ENCODE measurements around the gene PADI3.
"Not testable (repeated sequence)": the region's sequence is repeated elsewhere in the genome, so short reads cannot be mapped to it uniquely, and the experiment has no call there.

Gene PADI3

GRCh38 chr1:17307329-17307728 lies 58.4 kb downstream of the PADI3 start:
- no peak for DNase-seq

- DNase-seq: no peak
Measured at GRCh38 chr1:17307946-17308345, 59.0 kb downstream of the PADI3 start, which contains the start of gene PADI4. Gene PADI4 (plus strand): TSS chr1:17308197. CDS start chr1:17308223, 26 bp downstream.

- no peak for DNase-seq
Measured at GRCh38 chr1:17308593-17308992, 59.7 kb downstream of the PADI3 start.

GRCh38 chr1:17309426-17310067 lies 60.6 kb downstream of the PADI3 start:
- DNase-seq: no peak

- DNase-seq: no peak
Measured at GRCh38 chr1:17310068-17310640, 61.3 kb downstream of the PADI3 start.

- DNase-seq: no peak
Measured at GRCh38 chr1:17313530-17314309, 64.8 kb downstream of the PADI3 start.

GRCh38 chr1:17314491-17314971 lies 65.6 kb downstream of the PADI3 start:
- DNase-seq: no peak

- DNase-seq: no peak
Measured at GRCh38 chr1:17315542-17316130, 66.7 kb downstream of the PADI3 start.

- no peak for DNase-seq
Measured at GRCh38 chr1:17316704-17317103, 67.8 kb downstream of the PADI3 start.

GRCh38 chr1:17318262-17318661 lies 69.4 kb downstream of the PADI3 start:
- no peak for DNase-seq

GRCh38 chr1:17319561-17320350 lies 70.9 kb downstream of the PADI3 start:
- no peak for DNase-seq

- DNase-seq: not testable (repeated sequence)
Measured at GRCh38 chr1:17321857-17322390, 73.0 kb downstream of the PADI3 start.

GRCh38 chr1:17328855-17329254 lies 80.0 kb downstream of the PADI3 start:
- no peak for DNase-seq

- no peak for DNase-seq
Measured at GRCh38 chr1:17329610-17330009, 80.7 kb downstream of the PADI3 start.

GRCh38 chr1:17330856-17331255 lies 82.0 kb downstream of the PADI3 start:
- DNase-seq: no peak

GRCh38 chr1:17333081-17333480 lies 84.2 kb downstream of the PADI3 start:
- DNase-seq: no peak
